Measurements from ENCODE around the gene SPDEF. TPM values are rescaled to one million over a fixed set of nuclear protein-coding genes. Genes with fewer than 3 reads are reported as not detected.

Gene SPDEF
- total RNA-seq, 1 experiment from 2014 or later: 0.85 TPM

- H3K4me2 ChIP-seq: no peak overlapping the region
- H3F3A ChIP-seq (ENCODE audit: insufficient read depth, low read depth): peaks cover 11% of the 10 kb centered on the region; the same call in 1 of the 2 replicates
- no peaks in the 10 kb centered on the region for H3K9me2 ChIP-seq (ENCODE audit: insufficient read depth)
- no peak overlapping the region for H2AFZ ChIP-seq
- H3K79me2 ChIP-seq (ENCODE audit: low read depth): no peaks in the 10 kb centered on the region
- intact Hi-C loops (cut with micrococcal nuclease; ENCODE audit: unreplicated experiment): no loop called here
- TF ChIP-seq CTCF (conservative IDR thresholded peaks at IDR 0.05): no peak
- no peak for TF ChIP-seq EZH2 (IDR thresholded peaks at IDR 0.05; ENCODE audit: low read depth)
- H4K20me1 ChIP-seq (ENCODE audit: insufficient read depth): no peaks in the 10 kb centered on the region
- H3K27me3 ChIP-seq (ENCODE audit: insufficient read depth, low read depth): no peaks in the 10 kb centered on the region
- H3K9me3 ChIP-seq (ENCODE audit: insufficient read depth, low read depth): peaks cover 4% of the 10 kb centered on the region; the same call in 1 of the 2 replicates
- no TSS peak for BruUV-seq (replicated peaks)
- peaks cover 12% of the 10 kb centered on the region for H3K4me1 ChIP-seq (replicated peaks; ENCODE audit: insufficient read depth)
- H3K36me3 ChIP-seq (ENCODE audit: low read depth): no peaks in the 10 kb centered on the region
- no peak overlapping the region for H3K4me3 ChIP-seq
- ChIA-PET POLR2A (ENCODE audit: unreplicated experiment) (interaction anchor here (0.6 kb wide), 1 partner anchor 328 kb away, joined by 4 read pairs; the partner anchor contains the start of gene ANKS1A), CTCF (interaction anchor here (0.9 kb wide), 1 partner anchor 24 kb away, joined by 3 read pairs; no protein-coding TSS in a partner anchor)
- H3K27ac ChIP-seq: no peak overlapping the region
- DNase-seq: peak; percentile 33 to 52
Observed at GRCh38 chr6:34560366-34561226, 4.5 kb upstream of the SPDEF start.

GRCh38 chr6:34559651-34560365 lies 3.7 kb upstream of the SPDEF start:
- Histone ChIP-seq H3K27me3 (ENCODE audit: insufficient read depth, low read depth) (no peaks in the 10 kb centered on the region), H3K4me1 (replicated peaks; ENCODE audit: insufficient read depth) (peaks cover 20% of the 10 kb centered on the region), H3K36me3 (ENCODE audit: low read depth) (no peaks in the 10 kb centered on the region), H3K9me3 (ENCODE audit: insufficient read depth, low read depth) (peaks cover 4% of the 10 kb centered on the region; the same call in 1 of the 2 replicates), H3K4me3 (no peak overlapping the region), H3K27ac (no peak overlapping the region), H3K79me2 (ENCODE audit: low read depth) (no peaks in the 10 kb centered on the region), H2AFZ (no peak overlapping the region), H4K20me1 (ENCODE audit: insufficient read depth) (no peaks in the 10 kb centered on the region), H3K9me2 (ENCODE audit: insufficient read depth) (no peaks in the 10 kb centered on the region), H3K4me2 (no peak overlapping the region), H3F3A (ENCODE audit: insufficient read depth, low read depth) (peaks cover 11% of the 10 kb centered on the region; the same call in 1 of the 2 replicates)
- DNase-seq: peak in 1 of 2 experiments; percentile 5
- no TSS peak for BruUV-seq (replicated peaks)
- POLR2A ChIA-PET (ENCODE audit: unreplicated experiment): no interaction called here
- intact Hi-C loops (cut with micrococcal nuclease; ENCODE audit: unreplicated experiment): no loop called here
- CTCF ChIA-PET: interaction anchor here (0.9 kb wide), 1 partner anchor 23 kb away, joined by 3 read pairs; no protein-coding TSS in a partner anchor
- TF ChIP-seq CTCF (conservative IDR thresholded peaks at IDR 0.05) (no peak), EZH2 (IDR thresholded peaks at IDR 0.05; ENCODE audit: low read depth) (no peak)

GRCh38 chr6:34558172-34558714 lies 2.1 kb upstream of the SPDEF start:
- no peaks in the 10 kb centered on the region for H3K9me2 ChIP-seq (ENCODE audit: insufficient read depth)
- intact Hi-C loops (cut with micrococcal nuclease; ENCODE audit: unreplicated experiment): no loop called here
- no peak for TF ChIP-seq EZH2 (IDR thresholded peaks at IDR 0.05; ENCODE audit: low read depth)
- no peak for TF ChIP-seq CTCF (conservative IDR thresholded peaks at IDR 0.05)
- H3K9me3 ChIP-seq (ENCODE audit: insufficient read depth, low read depth): peaks cover 4% of the 10 kb centered on the region; the same call in 1 of the 2 replicates
- peaks cover 16% of the 10 kb centered on the region; the same call in 1 of the 2 replicates for H3F3A ChIP-seq (ENCODE audit: insufficient read depth, low read depth)
- POLR2A ChIA-PET (ENCODE audit: unreplicated experiment): interaction anchor here (0.6 kb wide), 1 partner anchor 13 kb away, joined by 5 read pairs; no protein-coding TSS in a partner anchor
- H3K79me2 ChIP-seq (ENCODE audit: low read depth): no peaks in the 10 kb centered on the region
- peaks cover 36% of the 10 kb centered on the region for H3K4me1 ChIP-seq (replicated peaks; ENCODE audit: insufficient read depth)
- H2AFZ ChIP-seq: no peak overlapping the region
- no peaks in the 10 kb centered on the region for H3K27me3 ChIP-seq (ENCODE audit: insufficient read depth, low read depth)
- no peaks in the 10 kb centered on the region for H4K20me1 ChIP-seq (ENCODE audit: insufficient read depth)
- BruUV-seq (replicated peaks): no TSS peak
- no peak for DNase-seq
- H3K36me3 ChIP-seq (ENCODE audit: low read depth): no peaks in the 10 kb centered on the region
- no peak overlapping the region for H3K4me2 ChIP-seq
- CTCF ChIA-PET: no interaction called here
- no peak overlapping the region for H3K27ac ChIP-seq
- no peak overlapping the region for H3K4me3 ChIP-seq
